Measurements from ENCODE around the gene PRDM15. TPM values are rescaled to one million over a fixed set of nuclear protein-coding genes. Genes with fewer than 3 reads are reported as not detected.

PRDM15 gene
- total RNA-seq, 1 experiment from 2014 or later = 9.9 TPM

GRCh38 chr21:41819856-41820281 is 59.3 kb downstream of the PRDM15 start:
- H2BK20ac ChIP-seq (ENCODE audit: low read depth, low read length, poor library complexity, severe bottlenecking) = no peak overlapping the region
- DNase-seq = no peak

More at GRCh38 chr21:41819856-41820281, 59.3 kb downstream of the PRDM15 start:
- no peak overlapping the region for H3K27ac Mint-ChIP-seq
- Histone ChIP-seq H4K8ac (replicated peaks; ENCODE audit: insufficient read length, low read depth, low read length) (no peak overlapping the region), H3T11ph (ENCODE audit: low read length) (no peak overlapping the region), H4K5ac (ENCODE audit: insufficient read length, low read depth, low read length) (no peak overlapping the region), H2AK5ac (ENCODE audit: insufficient read length, low read length) (no peak overlapping the region), H2BK12ac (ENCODE audit: insufficient read length, low read depth, low read length) (no peak overlapping the region), H3K9me3 (ENCODE audit: control insufficient read depth, low read depth, low read length) (no peaks in the 10 kb centered on the region), H2AFZ (ENCODE audit: low read length) (no peak overlapping the region), H3K27me3 (ENCODE audit: insufficient read depth, low read length) (no peaks in the 10 kb centered on the region), H4K20me1 (ENCODE audit: control insufficient read depth, insufficient read depth, insufficient read length) (no peaks in the 10 kb centered on the region), H3K27ac (ENCODE audit: insufficient read length, low read depth, low read length) (no peak overlapping the region), H3K18ac (ENCODE audit: insufficient read length, low read depth, low read length) (no peak overlapping the region), H3K4me2 (ENCODE audit: insufficient read depth, insufficient read length, low read length) (no peak overlapping the region), H2BK15ac (ENCODE audit: low read depth, low read length) (no peak overlapping the region), H2BK120ac (ENCODE audit: low read depth, low read length, poor library complexity, severe bottlenecking) (no peak overlapping the region), H3K4me1 (ENCODE audit: insufficient read depth, low read length) (no peaks in the 10 kb centered on the region), H3K23me2 (ENCODE audit: insufficient read length, low read depth, low read length, poor library complexity, severe bottlenecking) (no peaks in the 10 kb centered on the region), H3K79me2 (ENCODE audit: insufficient read depth, low read length) (no peaks in the 10 kb centered on the region), H3K4ac (ENCODE audit: low read depth, low read length) (no peak overlapping the region), H3K9ac (ENCODE audit: extremely low read depth, insufficient read length, low read length) (no peak overlapping the region), H3K23ac (ENCODE audit: insufficient read length, low read depth, low read length) (no peak overlapping the region), H2BK5ac (ENCODE audit: insufficient read length, low read length) (no peak overlapping the region), H3K14ac (ENCODE audit: insufficient read depth, low read length) (no peak overlapping the region; the same call in 1 of the 2 replicates), H3K79me1 (ENCODE audit: insufficient read depth, low read depth, low read length, poor library complexity, severe bottlenecking) (no peaks in the 10 kb centered on the region), H4K91ac (ENCODE audit: insufficient read length, low read depth, low read length) (no peak overlapping the region), H3K56ac (ENCODE audit: insufficient read length, low read depth, low read length) (no peak overlapping the region)
- no peaks in the 10 kb centered on the region for H3K4me1 Mint-ChIP-seq
- WGBS (ENCODE audit: extremely low coverage, insufficient read length, low lambda C conversion rate) = no CpG with 5 or more reads among the region's 19 CpGs
- no peak for TF ChIP-seq CTCF (conservative IDR thresholded peaks at IDR 0.05)
- H3K27me3 Mint-ChIP-seq (ENCODE audit: low read depth) = no peaks in the 10 kb centered on the region
- H3K36me3 Mint-ChIP-seq (ENCODE audit: insufficient read depth in 1 of 3, low read depth in 3 of 3) = peaks cover under 1 to 30% (median 22%) of the 10 kb centered on the region in 3 experiments; a peak in 6 of 7 replicates
- no peak overlapping the region for H3K4me3 Mint-ChIP-seq
- no peaks in the 10 kb centered on the region for H3K9me3 Mint-ChIP-seq

Data from H9 (cell line).